Measurements from ENCODE around the gene VIL1.

Gene VIL1

DNA sequence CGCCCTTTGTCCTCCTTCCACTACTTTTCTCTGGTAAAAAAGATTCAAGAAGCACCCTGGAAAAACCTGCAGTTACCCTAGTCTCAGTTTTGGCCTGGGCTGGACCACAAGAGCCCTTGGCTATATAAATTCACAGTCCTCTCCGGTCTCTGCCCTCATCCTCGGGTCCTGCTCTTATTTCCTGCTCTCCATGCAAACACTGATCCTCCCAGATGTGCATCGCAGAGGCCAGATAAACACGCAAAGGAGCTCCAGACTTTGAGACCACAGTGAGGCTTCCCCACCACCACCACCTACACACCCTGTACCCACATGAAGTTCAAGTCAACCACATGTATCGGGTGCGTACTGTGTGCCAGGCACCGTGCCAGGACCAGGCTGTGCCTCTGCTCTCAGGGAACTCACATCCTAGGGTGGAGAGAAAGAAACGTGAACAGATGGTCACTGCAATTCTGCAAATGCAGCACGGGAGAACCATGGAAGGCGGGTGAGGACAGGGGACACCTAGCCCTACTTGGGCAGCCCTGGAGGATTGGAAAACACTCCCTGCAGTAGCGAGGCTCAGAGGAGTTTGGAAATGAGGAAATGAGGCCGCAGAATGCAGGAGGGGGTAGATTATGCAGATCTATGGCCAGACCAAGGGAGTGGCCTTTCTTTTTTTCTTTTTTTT lies 11.8 kb upstream of the VIL1 start:
- DNase-seq: peak; percentile 50

GRCh38 chr2:218407717-218408116 lies 11.2 kb upstream of the VIL1 start:
- DNase-seq: no peak

- DNase-seq: no peak
Observed at GRCh38 chr2:218418321-218418716, 604 bp upstream of the VIL1 start.

DNA sequence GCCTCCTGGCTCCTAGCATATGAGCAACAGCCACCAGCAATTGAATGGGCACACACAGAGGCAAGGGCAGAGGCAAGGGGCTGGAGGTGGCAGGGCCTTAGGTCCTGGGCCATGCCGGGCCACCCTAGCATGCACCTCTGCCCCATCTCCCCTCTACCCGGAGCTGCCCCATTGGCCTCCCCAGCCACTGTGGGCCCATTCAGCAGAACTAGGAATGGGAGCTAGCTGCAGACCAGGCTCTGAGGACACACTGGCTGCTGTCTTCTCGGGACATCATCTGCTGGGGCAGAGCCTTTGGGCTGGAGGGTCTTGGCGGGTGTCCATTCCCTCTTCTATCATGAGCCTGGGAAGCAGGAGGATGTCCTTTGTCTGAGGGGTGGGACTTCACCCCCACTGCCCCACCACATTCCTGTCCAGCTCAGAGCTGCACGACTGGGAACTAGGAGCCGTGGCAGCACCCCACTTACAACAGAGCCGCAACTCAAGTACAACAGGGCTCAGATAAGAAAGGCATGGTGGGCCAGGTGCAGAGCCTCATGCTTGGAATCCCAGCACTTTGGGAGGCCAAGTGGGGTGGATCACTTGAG lies 800 bp downstream of the VIL1 start:
- no peak for DNase-seq

- no peak for DNase-seq
Observed at GRCh38 chr2:218421027-218421426, 2.1 kb downstream of the VIL1 start.

- DNase-seq: no peak
Observed at GRCh38 chr2:218422403-218423086, 3.6 kb downstream of the VIL1 start.

DNA sequence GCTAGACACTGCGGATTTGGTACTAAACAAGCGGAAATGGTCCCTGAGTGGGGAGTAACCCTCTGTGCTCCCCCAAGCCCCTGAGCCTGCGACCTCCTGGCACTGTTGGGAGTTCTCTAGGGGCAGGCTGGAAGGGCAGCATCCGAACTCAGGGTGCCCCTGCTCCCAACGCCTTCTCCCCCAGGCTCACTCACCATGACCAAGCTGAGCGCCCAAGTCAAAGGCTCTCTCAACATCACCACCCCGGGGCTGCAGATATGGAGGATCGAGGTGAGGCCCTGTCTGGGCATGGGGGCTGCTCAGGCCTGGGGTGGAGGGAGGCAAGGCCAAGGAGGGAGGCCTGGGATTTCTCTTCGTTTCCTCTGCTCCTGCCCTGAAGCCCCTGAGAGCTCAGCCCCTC lies 4.7 kb downstream of the VIL1 start:
- no peak for DNase-seq

GRCh38 chr2:218425531-218425930 lies 6.6 kb downstream of the VIL1 start:
- no peak for DNase-seq

DNA sequence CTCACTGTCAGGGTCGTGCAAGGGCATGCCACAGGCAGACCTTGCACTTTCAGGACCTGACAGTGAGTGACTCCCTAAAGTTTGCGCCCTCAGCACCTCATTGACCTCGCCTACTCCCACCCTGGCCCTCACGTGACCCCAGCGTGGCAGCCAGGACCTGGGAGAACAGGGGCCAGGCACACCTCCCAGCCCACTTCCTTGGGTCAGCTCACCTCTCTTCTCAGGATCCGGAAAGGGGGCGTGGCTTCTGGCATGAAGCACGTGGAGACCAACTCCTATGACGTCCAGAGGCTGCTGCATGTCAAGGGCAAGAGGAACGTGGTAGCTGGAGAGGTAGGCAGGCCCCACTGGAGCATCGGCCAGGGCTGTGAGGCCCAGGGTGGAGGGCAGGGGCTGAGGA lies 8.8 kb downstream of the VIL1 start:
- DNase-seq: no peak

GRCh38 chr2:218428846-218429558 lies 10.1 kb downstream of the VIL1 start:
- DNase-seq: no peak

DNA sequence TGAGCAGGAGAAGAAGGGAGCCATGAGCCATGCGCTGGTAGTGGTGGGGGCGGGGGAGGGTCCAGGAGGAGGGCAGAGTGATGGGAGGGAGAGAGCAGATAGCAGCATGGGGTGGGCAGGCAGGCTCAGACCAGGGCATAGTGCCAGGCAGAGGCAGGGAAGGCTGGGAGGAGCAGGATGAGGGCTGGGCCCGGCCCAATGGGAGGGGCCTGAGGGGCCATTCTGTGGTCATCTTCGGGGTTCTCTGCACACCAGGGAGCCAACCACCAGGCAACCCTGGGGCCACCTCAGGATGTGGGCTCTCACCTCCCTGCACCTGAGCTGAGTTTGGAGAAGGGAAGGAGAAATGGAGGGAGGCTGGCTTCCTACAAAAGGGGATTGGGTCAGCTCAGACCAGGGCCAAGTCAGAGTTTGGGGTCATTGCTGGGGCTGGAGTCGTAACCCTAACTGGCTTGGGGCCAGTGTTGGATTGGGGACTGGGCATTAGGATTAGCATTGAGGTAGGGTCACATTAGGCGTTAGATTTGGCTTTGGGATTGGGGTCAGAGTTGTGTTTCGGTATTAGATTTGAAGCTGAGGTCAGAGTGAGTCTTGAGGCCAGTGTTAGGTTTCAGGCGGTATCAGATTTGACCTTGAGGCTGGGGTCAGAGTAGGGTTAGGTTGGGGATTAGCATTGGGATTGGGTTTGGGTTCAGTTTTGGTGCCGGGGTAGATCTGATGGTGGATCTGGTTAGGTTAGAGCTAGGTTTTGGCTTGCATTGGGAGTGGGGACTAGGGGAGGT lies 11.2 kb downstream of the VIL1 start:
- no peak for DNase-seq

- no peak for DNase-seq
Observed at GRCh38 chr2:218430721-218431120, 11.8 kb downstream of the VIL1 start.

DNA sequence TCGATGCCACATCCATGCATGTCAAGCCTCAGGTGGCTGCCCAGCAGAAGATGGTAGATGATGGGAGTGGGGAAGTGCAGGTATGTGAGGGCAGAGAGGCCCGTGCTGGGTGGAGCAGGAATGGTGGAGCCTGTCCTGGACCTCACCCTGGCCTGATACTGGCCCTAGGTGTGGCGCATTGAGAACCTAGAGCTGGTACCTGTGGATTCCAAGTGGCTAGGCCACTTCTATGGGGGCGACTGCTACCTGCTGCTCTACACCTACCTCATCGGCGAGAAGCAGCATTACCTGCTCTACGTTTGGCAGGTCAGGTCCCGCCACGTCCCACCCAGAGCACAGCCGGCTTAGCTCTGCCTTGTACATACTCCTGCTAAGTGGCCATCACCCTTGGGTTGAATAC lies 13.0 kb downstream of the VIL1 start:
- DNase-seq: no peak

- DNase-seq: no peak
Observed at GRCh38 chr2:218432676-218433365, 13.9 kb downstream of the VIL1 start.

GRCh38 chr2:218434456-218434855 lies 15.5 kb downstream of the VIL1 start:
- DNase-seq: no peak

GRCh38 chr2:218435003-218435982 lies 16.4 kb downstream of the VIL1 start:
- DNase-seq: no peak

DNA sequence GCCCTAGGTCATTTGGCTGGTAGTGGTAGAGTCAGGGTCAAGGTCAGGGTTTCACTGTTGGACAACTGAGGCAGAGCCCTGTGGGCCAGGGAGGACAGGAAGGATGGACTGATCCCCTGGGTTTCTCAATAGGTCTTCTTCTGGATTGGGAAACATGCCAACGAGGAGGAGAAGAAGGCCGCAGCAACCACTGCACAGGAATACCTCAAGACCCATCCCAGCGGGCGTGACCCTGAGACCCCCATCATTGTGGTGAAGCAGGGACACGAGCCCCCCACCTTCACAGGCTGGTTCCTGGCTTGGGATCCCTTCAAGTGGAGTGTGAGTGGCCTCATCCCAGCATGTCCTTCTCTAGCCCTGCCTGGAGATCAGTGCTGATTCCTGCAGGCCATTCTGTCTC lies 18.1 kb downstream of the VIL1 start:
- DNase-seq: no peak

- no peak for DNase-seq
Observed at GRCh38 chr2:218437969-218438368, 19.0 kb downstream of the VIL1 start.

GRCh38 chr2:218438596-218438995 lies 19.7 kb downstream of the VIL1 start:
- no peak for DNase-seq

GRCh38 chr2:218444692-218445357 lies 25.9 kb downstream of the VIL1 start:
- no peak for DNase-seq

- no peak for DNase-seq
Observed at GRCh38 chr2:218445602-218446001, 26.7 kb downstream of the VIL1 start.

All from activated T-cell treated with anti-CD3 and anti-CD28 coated beads for 4 hours (primary cell).